ENCODE data around the gene CTNND1. TPM values are rescaled to one million over a fixed set of nuclear protein-coding genes. Genes with fewer than 3 reads are reported as not detected.

Gene CTNND1
- total and polyA plus RNA-seq, 2 of the 8 experiments (the other 6 are each of a cell fraction or from before 2014, with no cell fraction given): 91.9 to 164 TPM

DNA sequence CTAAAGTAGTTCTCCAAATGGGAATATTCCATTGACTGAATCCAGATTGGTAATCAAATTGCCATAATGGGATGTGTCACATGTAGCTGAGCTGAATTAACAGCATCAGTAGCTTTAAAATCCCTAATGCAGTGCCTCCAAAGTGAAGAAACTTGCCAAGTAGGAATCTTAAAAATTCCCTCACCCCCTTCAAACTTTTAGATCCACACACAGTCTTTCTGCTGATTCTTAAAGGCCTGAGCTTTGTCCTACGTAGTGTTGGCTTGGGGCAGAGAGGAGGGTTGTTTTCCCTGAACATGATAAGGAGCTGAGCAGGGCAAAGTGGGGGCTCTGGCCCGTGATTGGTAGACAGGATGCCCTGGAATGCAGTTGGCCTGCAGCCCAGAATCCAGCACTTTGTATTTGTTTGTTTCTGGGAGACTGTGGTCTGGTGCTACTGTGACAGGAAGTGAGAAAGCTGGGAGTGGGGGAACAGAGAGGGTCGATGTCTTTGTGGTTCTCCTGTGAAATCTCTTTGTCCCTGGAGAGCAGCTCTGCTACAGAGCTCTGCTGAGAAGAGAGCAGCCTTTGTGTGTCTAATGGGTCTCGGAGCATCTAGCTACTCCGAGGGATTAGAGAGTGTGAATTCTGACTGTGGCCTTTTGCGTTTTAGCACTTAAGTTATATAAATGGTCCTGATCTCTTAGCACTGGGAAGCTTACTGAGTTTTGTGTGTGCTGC is 16.9 kb downstream of the CTNND1 start (continued):
- no peak for TF ChIP-seq CTBP2 (IDR thresholded peaks at IDR 0.05; ENCODE audit: borderline replicate concordance, insufficient read depth, insufficient read length, low read length)
- no peak for TF ChIP-seq SRF (IDR thresholded peaks at IDR 0.05; ENCODE audit: low read depth, low read length)
- no peak for TF ChIP-seq E2F6 (IDR thresholded peaks at IDR 0.05)
- no peak for TF ChIP-seq PHF8 (conservative IDR thresholded peaks at IDR 0.05; ENCODE audit: low read depth, low read length)
- TF ChIP-seq, protein P1, sequence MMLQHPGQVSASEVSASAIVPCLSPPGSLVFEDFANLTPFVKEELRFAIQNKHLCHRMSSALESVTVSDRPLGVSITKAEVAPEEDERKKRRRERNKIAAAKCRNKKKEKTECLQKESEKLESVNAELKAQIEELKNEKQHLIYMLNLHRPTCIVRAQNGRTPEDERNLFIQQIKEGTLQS (IDR thresholded peaks at IDR 0.05; ENCODE audit: insufficient read depth, low read depth, low read length): no peak
- peak; percentile 73; the same call in 1 of the 2 replicates for TF ChIP-seq SP1 (IDR thresholded peaks at IDR 0.05; ENCODE audit: low read depth, low read length)
- TF ChIP-seq HDAC2 (IDR thresholded peaks at IDR 0.05; ENCODE audit: borderline replicate concordance in 1 of 2, low read depth in 2 of 2, low read length in 2 of 2): 0 out of 4 replicates have a peak, but pooled peaks of 1 of the 2 experiments have one; percentile 29
- no peak for TF ChIP-seq CTCF (IDR thresholded peaks at IDR 0.05; ENCODE audit: control extremely low read depth in 1 of 3, insufficient read depth in 1 of 3, low read depth in 1 of 3, low read length in 3 of 3)
- TF ChIP-seq USF2 (IDR thresholded peaks at IDR 0.05; ENCODE audit: low read length): no peak
- no peak for TF ChIP-seq NRF1 (IDR thresholded peaks at IDR 0.05; ENCODE audit: low read depth, low read length)
- TF ChIP-seq GABPA (IDR thresholded peaks at IDR 0.05; ENCODE audit: borderline replicate concordance, insufficient read depth, low read length): no peak
- peak; percentile 90 for TF ChIP-seq TAF1 (IDR thresholded peaks at IDR 0.05; ENCODE audit: low read depth, low read length)
- TF ChIP-seq MAFK (IDR thresholded peaks at IDR 0.05; ENCODE audit: low read depth, low read length): no peak
- no peak for TF ChIP-seq SIN3A (conservative IDR thresholded peaks at IDR 0.05 in 1 of 2, IDR thresholded peaks at IDR 0.05 in 1 of 2; ENCODE audit: low read depth in 1 of 2, low read length in 2 of 2)
- TF ChIP-seq ZNF274 (IDR thresholded peaks at IDR 0.05; ENCODE audit: borderline replicate concordance, extremely low read depth, low read length): no peak
- no peak for TF ChIP-seq ATF2 (IDR thresholded peaks at IDR 0.05; ENCODE audit: low read length)
